IPS DF 19.7 (cell line): ENCODE measurements around the gene FHOD3.
"Not testable (repeated sequence)": the region's sequence is repeated elsewhere in the genome, so short reads cannot be mapped to it uniquely, and the experiment has no call there.

Source experiments
- DNase-seq: peaks from one replicate; pipeline ENCODE4 v3.0.0-alpha.2; 2013; ENCODE audit warnings: low read depth, low spot score

Gene FHOD3

GRCh38 chr18:36744261-36744876 is 446.9 kb downstream of the FHOD3 start:
- no peak for DNase-seq

GRCh38 chr18:36745219-36745975 is 447.9 kb downstream of the FHOD3 start:
- DNase-seq = no peak

- no peak for DNase-seq
These were observed 455.7 kb downstream of the FHOD3 start for GRCh38 chr18:36752929-36753865.

- DNase-seq = no peak
These were observed 458.7 kb downstream of the FHOD3 start for GRCh38 chr18:36756242-36756641.

GRCh38 chr18:36757081-36757480 is 459.6 kb downstream of the FHOD3 start:
- no peak for DNase-seq

GRCh38 chr18:36757991-36758390 is 460.5 kb downstream of the FHOD3 start:
- no peak for DNase-seq

GRCh38 chr18:36758623-36759022 is 461.1 kb downstream of the FHOD3 start:
- DNase-seq = no peak

- DNase-seq = no peak
These were observed 461.8 kb downstream of the FHOD3 start for GRCh38 chr18:36759167-36759776.

GRCh38 chr18:36760598-36760997 is 463.1 kb downstream of the FHOD3 start:
- DNase-seq = no peak

GRCh38 chr18:36761186-36761698 is 463.7 kb downstream of the FHOD3 start:
- no peak for DNase-seq

GRCh38 chr18:36762074-36762473 is 464.6 kb downstream of the FHOD3 start:
- no peak for DNase-seq

GRCh38 chr18:36762965-36763364 is 465.5 kb downstream of the FHOD3 start:
- DNase-seq = not testable (repeated sequence)

GRCh38 chr18:36766836-36767235 is 469.3 kb downstream of the FHOD3 start:
- no peak for DNase-seq

- DNase-seq = no peak
These were observed 471.7 kb downstream of the FHOD3 start for GRCh38 chr18:36769172-36769571.

- DNase-seq = no peak
These were observed 472.2 kb downstream of the FHOD3 start for GRCh38 chr18:36769611-36770314.

- no peak for DNase-seq
These were observed 472.9 kb downstream of the FHOD3 start for GRCh38 chr18:36770315-36770946.

GRCh38 chr18:36771245-36771644 is 473.7 kb downstream of the FHOD3 start:
- DNase-seq = no peak

GRCh38 chr18:36772241-36772723 is 474.8 kb downstream of the FHOD3 start:
- DNase-seq = no peak

- no peak for DNase-seq
These were observed 477.9 kb downstream of the FHOD3 start for GRCh38 chr18:36775396-36775795.

- no peak for DNase-seq
These were observed 479.1 kb downstream of the FHOD3 start for GRCh38 chr18:36776650-36777049.
